Thoracic aorta (tissue), 2 donors: ENCODE data around the gene ZBTB7C. TPM values are rescaled to one million over a fixed set of nuclear protein-coding genes. Genes with fewer than 3 reads are reported as not detected.

Experiments used
- ATAC-seq: fragments of 150-250 bp; one replicate; pipeline ENCODE4 v1.8.0; 2017; ENCODE audit warnings: low read depth; ENCODE audit not compliant: insufficient number of reproducible peaks, low FRiP score
- DNase-seq: peaks from one replicate; pipeline ENCODE4 v3.0.0-alpha.2; 2020; ENCODE audit warnings: low spot score
- H3K27ac ChIP-seq, 2 donors: fragments of 200-600 bp; sonication (generic); 1 replicate in 1 of 2; 2 replicates in 1 of 2; pipeline ENCODE4 v1.5.1; 2016; ENCODE audit warnings: mild to moderate bottlenecking in 2 of 2, moderate library complexity in 2 of 2
- H3K27me3 ChIP-seq: fragments of 200-600 bp; sonication (generic); replicated peaks from 2 replicates; pipeline ENCODE4 v1.6.0; 2016; ENCODE audit warnings: mild to moderate bottlenecking; ENCODE audit not compliant: insufficient read depth
- H3K36me3 ChIP-seq: fragments of 200-600 bp; sonication (generic); one replicate; pipeline ENCODE4 v1.5.1; 2016
- H3K4me1 ChIP-seq, 2 donors: fragments of 200-600 bp; sonication (generic); 1 replicate in 1 of 2; 2 replicates in 1 of 2; pipeline versions ENCODE4 v1.5.1 to v1.6.0; 2016; ENCODE audit warnings: low read depth in 2 of 2, mild to moderate bottlenecking in 1 of 2; ENCODE audit not compliant: control insufficient read depth in 1 of 2
- H3K4me3 ChIP-seq: fragments of 200-600 bp; sonication (generic); 2 replicates; pipeline ENCODE4 v1.5.1; 2016; ENCODE audit warnings: mild to moderate bottlenecking
- H3K9me3 ChIP-seq: fragments of 200-600 bp; sonication (generic); 2 replicates; pipeline ENCODE4 v1.5.1; 2016
- total RNA-seq, 2 donors: library from RNA; depleted of rRNA; stranded (reverse); fragments of >200 nt; gene quantifications; one replicate each; pipeline versions ENCODE4 v1.1.0 to v1.2.3, GENCODE V29; 2016
- TF ChIP-seq, protein P1 (sequence below): fragments of 200-600 bp; sonication (generic); IDR thresholded peaks from one replicate; pipeline ENCODE4 v1.5.1; 2019; ENCODE audit warnings: antibody characterized with exemption

ZBTB7C gene
- total RNA-seq, 2 donors from 2014 or later, result 9.6 to 10.9 TPM

DNA sequence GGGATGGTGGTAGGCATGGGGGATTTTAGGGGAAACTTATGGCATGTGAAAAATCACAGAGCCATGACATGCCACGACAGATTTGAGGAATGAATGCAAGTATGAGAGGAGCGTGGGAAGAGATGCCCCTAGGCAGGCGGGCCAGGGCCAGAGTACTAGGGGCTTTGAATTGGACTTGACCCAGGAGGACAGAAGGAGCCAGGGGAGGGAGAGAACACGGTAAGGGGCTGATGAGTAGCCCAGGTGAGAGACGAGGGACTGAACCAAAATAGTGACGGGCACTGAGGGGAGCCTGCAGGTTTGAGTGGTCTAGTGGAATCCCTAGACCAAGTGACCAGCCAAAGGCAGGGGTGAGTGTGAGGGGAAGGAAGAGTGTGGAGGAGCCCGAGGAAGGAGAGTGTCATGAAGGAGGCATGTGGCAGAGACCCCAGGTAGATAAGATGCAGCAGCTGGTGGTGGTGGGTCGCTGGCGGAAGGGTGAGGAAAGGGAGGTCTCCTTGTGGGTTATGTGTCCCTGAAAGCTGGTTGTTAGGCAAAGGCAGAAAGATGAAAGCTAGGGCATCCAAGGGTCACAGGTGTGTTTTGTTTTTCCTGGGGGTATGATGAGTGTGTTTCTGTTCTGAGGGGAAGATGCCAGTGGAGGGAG lies 48.7 kb downstream of the ZBTB7C start:
- DNase-seq (no peak), ATAC-seq (no peak)
- Histone ChIP-seq H3K27me3 (no peaks in the 10 kb centered on the region), H3K4me1 (peaks cover 0 to 4% of the 10 kb centered on the region in 2 donors), H3K4me3 (no peak overlapping the region), H3K9me3 (no peaks in the 10 kb centered on the region), H3K27ac (no peak overlapping the region), H3K36me3 (no peaks in the 10 kb centered on the region)
- TF ChIP-seq, protein P1, sequence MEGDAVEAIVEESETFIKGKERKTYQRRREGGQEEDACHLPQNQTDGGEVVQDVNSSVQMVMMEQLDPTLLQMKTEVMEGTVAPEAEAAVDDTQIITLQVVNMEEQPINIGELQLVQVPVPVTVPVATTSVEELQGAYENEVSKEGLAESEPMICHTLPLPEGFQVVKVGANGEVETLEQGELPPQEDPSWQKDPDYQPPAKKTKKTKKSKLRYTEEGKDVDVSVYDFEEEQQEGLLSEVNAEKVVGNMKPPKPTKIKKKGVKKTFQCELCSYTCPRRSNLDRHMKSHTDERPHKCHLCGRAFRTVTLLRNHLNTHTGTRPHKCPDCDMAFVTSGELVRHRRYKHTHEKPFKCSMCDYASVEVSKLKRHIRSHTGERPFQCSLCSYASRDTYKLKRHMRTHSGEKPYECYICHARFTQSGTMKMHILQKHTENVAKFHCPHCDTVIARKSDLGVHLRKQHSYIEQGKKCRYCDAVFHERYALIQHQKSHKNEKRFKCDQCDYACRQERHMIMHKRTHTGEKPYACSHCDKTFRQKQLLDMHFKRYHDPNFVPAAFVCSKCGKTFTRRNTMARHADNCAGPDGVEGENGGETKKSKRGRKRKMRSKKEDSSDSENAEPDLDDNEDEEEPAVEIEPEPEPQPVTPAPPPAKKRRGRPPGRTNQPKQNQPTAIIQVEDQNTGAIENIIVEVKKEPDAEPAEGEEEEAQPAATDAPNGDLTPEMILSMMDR, result no peak

DNA sequence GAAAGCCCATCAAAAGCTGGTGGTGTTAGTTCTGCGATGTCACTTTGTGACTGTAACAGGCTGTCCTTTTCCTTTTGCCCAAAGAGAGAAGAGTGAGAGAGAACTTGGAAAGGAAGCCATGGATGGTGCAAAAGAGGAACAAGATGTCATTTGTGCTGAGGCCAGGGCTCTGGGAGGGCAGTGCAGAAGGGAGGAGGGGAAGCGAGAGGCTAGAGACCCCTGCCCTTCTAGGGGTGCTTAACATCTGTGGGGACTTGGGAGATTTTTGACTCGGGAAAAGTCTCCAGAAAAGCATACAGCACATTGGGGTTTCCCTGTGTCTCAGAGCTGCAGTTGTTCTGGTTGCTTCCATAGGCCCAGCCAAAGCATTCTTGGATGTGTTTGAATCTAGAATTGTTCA lies 49.6 kb downstream of the ZBTB7C start:
- TF ChIP-seq, protein P1, result no peak
- no peak overlapping the region for H3K27ac ChIP-seq
- ATAC-seq (no peak), DNase-seq (no peak)
- peaks cover 0 to 13% of the 10 kb centered on the region in 2 donors for H3K4me1 ChIP-seq
- no peaks in the 10 kb centered on the region for H3K9me3 ChIP-seq
- no peak overlapping the region for H3K4me3 ChIP-seq
- no peaks in the 10 kb centered on the region for H3K36me3 ChIP-seq
- no peaks in the 10 kb centered on the region for H3K27me3 ChIP-seq

DNA sequence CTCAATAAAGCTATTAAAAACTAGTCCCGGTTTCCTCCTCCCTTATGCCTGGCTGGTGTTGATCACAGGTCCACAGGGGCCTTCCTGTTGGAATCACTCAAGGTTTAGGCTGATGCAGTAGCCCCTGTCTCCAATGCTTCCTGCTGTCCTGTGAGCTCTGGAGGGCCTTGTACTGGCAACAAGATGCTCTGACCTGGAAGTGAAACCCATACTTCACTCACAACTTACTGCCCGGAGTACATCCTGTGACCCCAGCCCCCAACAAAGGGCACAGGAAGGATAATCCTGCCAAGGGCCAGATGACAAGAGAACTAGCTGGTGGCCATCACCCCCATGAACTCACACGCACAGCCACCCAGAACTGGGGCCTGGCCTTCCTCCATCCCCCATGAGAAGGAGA lies 50.3 kb downstream of the ZBTB7C start:
- H3K36me3 ChIP-seq, result no peaks in the 10 kb centered on the region
- TF ChIP-seq, protein P1, result no peak
- peaks cover 0 to 18% of the 10 kb centered on the region in 2 donors for H3K4me1 ChIP-seq
- H3K27ac ChIP-seq, result no peak overlapping the region
- H3K9me3 ChIP-seq, result no peaks in the 10 kb centered on the region
- ATAC-seq, result no peak
- H3K4me3 ChIP-seq, result no peak overlapping the region
- DNase-seq, result no peak
- H3K27me3 ChIP-seq, result no peaks in the 10 kb centered on the region

DNA sequence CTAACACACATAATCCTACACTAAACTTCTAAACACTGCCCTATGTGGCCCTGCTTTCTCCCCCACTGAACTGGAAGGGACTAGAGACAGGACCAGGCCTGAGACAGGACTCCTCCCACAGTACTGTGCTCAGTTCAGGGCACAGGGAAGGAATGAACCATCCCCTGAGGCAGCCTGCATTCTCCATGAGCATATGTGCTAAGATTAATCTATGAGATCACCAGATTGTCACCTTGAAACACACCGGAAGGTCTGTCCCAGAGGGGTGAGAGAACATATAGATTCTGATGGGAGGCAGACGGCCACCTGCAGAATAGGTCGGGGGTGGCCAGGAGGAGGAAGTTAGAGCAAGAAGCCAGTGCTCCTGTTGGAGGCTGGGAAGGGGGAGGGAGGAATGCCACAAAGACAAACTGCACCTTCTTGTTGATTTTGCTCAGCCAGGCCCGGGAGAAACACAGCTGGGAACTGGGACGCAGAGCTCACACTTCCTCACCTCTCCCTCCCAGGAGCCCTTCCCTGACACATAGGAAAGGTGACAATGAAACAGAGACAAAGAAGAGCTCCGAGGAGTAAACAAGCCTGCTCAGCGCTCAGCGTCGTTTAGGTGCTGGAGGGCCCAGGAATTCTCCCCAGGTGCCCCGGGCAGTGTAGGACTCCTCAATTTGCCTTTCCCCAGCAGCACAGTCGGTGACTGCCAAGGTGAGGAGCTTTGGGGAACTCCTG lies 52.1 kb downstream of the ZBTB7C start:
- Histone ChIP-seq H3K9me3 (no peaks in the 10 kb centered on the region), H3K4me3 (no peak overlapping the region), H3K27ac (no peak overlapping the region), H3K4me1 (peaks cover 0 to 18% of the 10 kb centered on the region in 2 donors), H3K36me3 (no peaks in the 10 kb centered on the region), H3K27me3 (no peaks in the 10 kb centered on the region)
- TF ChIP-seq, protein P1, result no peak
- no peak for DNase-seq
- no peak for ATAC-seq

DNA sequence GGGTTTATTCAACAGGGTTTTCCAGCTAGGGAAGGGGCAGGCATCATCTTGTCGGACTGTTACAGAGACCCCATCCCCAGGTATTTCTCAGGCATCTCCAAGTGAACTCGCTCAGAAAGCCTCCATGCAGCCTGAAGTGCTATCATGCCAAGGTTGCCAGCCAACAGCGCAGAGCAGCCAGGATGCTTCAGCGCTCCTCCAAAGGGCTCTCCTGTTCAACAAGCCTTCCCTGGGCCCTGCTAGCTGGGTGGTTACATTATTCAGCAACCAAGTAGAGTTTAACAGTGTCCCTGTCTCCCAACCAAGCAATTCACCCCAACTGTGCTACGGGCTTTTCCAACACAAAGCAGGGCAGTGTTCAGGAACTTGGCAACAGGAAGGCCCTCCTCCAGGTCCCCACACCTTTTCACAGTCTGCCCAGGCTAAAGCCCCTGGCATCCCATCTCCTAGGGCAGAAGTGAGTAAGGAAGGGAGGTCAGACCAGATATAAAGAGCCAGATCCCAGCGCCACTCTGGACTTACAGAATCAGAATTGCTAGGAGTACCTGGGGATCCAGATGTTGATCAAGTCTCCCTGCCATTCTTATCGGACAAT lies 52.9 kb downstream of the ZBTB7C start:
- Histone ChIP-seq H3K27me3 (no peaks in the 10 kb centered on the region), H3K4me3 (no peak overlapping the region), H3K9me3 (no peaks in the 10 kb centered on the region), H3K4me1 (peaks cover 0 to 18% of the 10 kb centered on the region in 2 donors), H3K36me3 (no peaks in the 10 kb centered on the region), H3K27ac (no peak overlapping the region)
- TF ChIP-seq, protein P1, result no peak
- no peak for DNase-seq
- ATAC-seq, result no peak
